ENCODE data around the gene TMEM231.
A peak's percentile ranks its signal among the peaks of the same experiment; 100 is the strongest.
"Not testable (repeated sequence)": the region's sequence is repeated elsewhere in the genome, so short reads cannot be mapped to it uniquely, and the experiment has no call there.

Gene TMEM231

DNA sequence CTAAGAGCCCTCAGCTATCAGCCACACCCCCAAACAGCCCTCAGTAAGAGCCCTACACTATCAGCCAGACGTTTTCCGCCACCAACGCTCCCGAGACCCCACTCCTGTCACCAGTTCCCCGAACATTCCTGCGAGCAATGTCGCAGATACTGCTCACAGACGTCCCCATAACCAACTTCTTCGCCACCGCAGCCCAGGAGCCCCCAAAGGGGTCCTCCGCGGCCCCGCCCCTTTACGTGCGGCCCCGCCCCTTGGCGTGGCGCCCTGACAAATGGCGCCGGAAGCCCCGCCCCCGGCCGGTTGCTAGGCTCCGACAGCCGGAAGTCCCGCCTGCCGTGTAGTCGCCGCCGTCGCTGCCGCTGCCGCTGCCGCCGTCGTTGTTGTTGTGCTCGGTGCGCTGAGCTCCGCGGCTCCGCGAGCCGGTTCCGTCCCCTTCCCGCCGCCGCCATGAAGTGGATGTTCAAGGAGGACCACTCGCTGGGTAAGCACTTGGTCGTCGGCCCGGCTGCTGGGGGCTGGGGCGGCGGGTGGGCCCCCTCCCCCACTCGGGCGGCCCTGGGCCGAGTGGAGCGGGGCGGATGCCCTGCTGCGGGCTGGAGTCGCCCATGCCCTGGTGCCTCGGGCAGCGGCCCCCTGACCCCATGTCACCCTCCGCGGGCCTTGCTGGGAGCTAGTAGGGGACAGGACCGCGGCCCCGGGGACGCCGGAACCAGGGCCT lies 10.1 kb upstream of the TMEM231 start, which contains the start of gene GABARAPL2:
TSS of gene GABARAPL2 (plus strand) at position 340 of the 718 bp plus-strand sequence. CDS start at position 448, 108 bp downstream.
- DNase-seq, result peak; percentile 85

DNA sequence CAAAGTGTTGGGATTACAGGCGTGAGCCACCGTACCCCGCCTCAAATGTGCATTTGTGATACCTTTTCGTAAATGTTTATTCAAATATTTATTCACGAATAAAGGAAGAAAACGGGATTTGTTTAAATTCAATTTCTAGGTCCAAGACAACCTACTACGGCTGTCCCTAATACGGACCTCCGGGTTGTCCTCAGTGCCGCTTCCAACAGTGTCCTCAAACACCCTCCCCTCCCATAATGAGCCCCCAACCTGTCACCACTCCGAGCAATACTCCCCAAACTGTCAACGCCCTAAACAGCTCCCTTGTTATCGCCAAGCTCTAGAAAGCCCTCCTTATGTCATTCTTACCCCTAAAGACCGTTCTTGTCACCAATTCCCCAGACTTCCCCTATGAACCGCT lies 9.6 kb upstream of the TMEM231 start:
- no peak for DNase-seq

DNA sequence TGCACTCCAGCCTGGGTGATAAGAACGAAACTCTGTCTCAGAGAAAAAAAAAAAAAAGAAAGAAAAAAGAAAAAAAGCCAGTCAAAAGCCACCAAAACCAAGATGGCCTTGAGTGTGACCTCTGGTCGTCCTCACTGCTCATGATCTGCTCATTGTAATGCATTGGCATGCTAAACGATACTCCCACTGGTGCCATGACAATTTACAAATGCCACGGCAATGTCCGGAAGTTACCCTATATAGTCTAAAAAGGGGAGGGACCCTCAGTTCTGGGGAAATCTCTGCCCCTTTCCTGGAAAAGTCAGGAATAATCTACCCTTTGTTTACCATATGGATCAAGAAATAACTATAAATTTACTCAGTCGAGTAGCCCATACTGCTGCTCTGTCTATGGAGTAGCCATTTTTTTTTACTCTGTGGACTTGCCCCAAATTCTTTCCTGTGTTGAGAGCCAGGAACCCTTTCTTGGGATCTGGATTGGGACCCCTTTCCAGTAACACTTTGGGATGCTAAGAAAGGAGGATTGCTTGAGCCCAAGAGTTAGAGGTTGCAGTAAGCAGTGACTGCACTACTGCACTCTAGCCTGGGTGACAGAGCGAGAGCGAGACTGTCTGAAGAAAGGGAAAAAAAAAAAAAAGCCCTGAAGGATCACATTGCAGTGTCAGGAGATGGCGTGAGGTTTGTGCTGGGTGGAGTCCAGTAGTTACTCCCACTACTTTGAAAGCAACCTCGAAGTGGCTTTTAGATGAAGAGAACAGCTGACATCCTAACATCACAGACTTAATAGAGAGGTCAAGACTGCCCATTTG lies 3.7 kb upstream of the TMEM231 start:
- DNase-seq, result no peak

DNA sequence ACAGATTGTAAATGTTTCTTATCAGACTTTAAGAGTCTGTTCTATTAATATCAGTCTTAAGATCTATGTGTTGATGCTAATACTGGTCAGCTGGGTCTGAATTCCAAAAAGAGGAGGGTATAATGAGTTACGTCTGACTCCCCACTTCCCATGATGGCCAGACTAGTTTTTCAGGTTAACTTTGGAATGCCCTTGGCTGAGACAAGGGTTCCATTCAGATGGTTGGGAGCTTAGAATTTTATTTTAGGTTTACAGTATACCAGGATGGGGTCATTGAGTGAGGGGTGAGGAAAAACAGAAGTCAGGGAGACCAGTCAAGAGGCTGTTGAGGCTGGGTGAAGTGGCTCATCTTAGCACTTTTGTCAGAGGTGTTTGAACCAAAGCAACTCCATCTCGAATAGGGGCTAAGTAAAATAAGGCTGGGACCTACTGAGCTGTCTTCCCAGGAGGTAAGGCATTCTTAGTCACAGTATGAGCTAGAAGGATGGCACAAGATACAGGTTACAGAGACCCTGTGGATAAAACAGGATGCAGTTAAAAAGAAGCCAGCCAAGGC lies 2.9 kb upstream of the TMEM231 start:
- no peak for DNase-seq

DNA sequence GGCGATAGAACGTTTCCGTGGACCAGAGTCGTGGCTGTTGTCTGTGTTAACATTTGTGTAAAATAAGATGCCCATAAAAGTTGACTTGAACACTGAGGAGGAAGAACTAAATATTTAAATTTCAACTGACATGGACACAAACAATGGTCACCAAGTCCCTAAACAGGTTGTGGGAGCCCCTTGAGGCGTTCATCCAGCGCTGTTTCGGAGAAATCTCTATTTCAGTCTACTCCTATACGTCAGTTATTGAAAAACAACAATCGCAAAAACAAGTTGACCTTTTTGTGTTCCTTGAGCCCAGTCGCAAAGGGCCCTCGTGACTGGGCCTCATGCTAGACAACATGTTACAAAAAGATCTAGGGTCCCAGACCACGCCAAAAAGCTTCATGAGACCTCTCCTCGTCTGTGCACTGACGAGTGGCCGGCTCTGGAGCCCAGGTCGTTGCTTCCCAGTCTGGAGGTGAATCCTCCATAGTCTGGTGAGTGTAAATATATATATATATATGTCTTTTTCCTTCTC lies 439 bp upstream of the TMEM231 start:
- no peak for DNase-seq

DNA sequence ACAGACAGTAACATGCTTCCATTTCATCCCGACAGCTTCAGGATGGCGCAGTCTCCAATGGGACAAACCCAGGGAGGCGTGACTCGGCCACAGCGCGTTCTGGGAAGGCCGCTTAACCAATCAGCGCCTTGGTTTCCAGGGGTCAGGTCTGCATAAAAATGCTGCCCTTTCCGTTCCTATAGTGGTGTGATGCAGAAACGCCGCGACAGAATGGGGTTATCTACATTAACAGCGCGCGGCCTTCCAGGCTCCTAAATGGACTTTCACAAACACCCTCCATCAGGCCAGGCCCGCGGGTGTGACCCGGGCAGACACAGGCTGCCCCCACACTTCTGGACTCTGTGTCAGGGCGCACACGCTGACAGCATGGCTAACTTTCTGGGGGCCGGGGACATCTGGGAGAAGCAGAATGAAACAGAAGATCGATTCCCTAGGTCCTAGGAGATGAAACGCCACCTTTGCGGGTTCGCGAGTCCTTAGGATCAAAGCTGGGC lies 792 bp downstream of the TMEM231 start:
- peak; percentile 61 for DNase-seq

DNA sequence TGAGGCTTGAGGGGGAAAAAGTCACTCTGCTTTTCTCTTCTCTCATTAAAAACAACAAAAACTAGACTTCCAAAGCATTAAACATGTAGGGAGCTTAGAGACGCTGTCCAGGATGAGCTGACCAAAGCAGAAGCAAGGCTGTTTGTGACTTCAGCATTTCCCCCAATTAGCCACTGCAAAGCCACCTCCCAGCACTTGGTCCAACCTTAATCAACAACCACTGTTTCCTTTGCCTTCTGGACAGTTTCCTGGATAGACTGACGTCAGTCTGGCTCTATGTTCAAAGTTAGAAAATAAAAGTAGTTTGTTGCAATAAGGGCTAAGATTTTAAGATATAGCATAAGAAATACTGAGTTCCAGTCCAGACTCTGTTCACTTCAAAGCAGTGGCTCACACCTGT lies 3.1 kb downstream of the TMEM231 start:
- DNase-seq, result no peak

DNA sequence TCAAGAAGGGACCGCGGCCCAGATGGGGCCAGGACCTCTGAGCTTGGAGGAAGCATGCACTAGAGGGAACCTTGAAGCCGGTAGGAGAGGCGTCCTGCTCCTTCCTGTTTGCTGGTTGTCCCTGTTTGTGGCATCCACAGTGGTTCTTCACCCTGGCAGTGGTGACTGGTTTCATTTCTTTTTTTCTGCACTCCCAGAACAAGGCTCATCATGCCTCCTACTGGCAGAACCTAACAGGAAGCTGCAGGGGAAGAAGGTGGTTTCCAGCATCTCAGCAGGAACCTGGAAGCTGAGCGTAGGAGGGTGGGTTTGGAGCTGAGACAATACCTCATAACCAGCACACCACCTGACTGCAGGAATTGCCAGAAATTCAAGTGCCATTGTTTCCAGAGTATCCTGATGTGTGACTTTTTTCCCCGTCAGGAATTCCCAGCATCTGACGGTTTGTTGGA lies 5.8 kb downstream of the TMEM231 start:
- DNase-seq, result no peak

DNA sequence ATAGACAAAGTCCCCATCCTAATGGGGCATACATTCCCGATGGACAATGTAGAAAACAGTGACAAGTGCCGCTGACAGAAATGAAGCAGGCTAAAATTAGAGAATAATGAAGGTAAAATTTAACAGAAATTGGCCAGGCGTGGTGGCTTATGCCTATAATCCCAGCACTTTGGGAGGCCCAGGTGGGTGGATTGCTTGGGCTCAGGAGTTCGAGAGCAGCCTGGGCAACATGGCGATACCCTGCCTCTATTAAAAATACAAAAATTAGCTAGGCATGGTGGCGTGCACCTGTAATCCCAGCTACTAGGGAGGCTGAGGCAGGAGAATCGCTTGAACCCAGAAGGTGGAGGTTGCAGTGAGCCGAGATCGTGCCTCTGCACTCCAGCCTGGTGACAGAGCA lies 7.6 kb downstream of the TMEM231 start:
- DNase-seq, result peak; percentile 17

DNA sequence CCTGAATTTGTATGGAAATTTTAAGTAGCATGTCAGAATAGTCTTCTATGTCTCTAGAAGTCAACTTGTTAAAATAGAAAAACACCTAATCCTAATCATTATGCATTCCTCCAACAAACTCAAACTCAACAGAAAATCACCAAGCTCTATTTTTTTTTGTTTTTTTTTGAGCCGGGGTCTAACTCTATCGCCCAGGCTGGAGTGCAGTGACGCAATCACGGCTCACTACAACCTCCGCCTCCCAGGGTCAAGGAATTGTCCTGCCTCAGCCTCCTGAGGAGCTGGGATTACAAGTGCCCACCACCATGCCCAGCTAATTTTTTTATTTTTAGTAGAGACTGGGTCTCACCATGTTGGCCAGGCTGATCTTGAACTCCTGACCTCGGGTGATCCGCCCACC lies 9.8 kb downstream of the TMEM231 start:
- no peak for DNase-seq

DNA sequence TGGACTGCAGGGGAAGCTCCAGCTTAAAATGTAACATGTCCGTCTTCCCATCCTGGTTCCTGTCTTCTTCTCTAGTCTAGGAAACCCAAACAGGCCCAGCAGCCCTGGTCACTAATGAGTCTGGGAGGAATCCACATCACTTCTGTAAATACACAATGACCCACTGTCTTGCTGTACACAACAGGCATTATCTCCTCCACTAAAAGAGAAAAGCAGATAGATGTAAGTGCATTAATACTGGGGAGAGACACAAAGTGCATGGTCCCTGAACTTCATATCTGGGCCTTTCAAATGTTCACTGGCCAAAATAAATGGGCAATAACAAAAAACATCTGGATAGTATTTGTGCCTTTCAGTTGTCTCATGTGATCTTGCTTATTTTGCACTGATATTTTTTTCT lies 10.2 kb downstream of the TMEM231 start:
- not testable (repeated sequence) for DNase-seq

DNA sequence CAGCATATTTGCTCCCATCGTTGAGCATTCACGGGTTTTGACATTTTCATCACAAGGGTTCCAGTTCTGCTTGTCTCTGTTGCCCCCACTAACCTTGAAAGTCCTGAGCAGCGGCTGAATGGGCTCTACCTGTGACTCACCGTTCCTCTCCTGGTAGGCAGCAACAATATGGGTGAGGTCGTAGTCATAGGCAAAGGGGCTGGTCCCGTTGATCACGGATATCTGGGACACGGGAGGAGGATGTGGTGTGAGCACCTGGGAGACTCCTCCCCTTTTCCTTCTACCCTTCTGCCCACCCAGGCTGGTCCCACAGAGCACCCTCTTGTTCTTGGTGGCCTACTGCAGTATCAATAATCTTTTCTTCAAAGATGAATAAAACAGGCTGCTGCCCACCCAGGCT lies 13.6 kb downstream of the TMEM231 start:
- DNase-seq, result not testable (repeated sequence)

DNA sequence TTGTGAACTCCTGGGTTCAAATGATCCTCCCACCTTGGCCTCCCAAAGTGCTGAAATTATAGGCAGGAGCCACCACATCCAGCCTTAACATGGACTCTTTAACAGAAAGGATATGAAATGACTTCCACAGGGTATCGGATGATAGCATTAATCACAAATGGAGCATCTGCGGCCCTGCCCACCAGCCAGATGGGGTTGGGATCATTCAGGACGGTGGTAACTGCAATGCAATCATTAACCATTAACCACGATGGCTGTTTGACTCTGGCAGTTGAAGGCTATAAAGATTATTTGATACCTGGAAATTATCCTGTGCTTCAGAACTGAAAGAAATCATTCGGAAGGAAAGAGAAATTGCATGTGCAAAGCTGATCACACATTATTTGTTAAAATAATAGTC lies 14.8 kb downstream of the TMEM231 start:
- DNase-seq, result no peak

DNA sequence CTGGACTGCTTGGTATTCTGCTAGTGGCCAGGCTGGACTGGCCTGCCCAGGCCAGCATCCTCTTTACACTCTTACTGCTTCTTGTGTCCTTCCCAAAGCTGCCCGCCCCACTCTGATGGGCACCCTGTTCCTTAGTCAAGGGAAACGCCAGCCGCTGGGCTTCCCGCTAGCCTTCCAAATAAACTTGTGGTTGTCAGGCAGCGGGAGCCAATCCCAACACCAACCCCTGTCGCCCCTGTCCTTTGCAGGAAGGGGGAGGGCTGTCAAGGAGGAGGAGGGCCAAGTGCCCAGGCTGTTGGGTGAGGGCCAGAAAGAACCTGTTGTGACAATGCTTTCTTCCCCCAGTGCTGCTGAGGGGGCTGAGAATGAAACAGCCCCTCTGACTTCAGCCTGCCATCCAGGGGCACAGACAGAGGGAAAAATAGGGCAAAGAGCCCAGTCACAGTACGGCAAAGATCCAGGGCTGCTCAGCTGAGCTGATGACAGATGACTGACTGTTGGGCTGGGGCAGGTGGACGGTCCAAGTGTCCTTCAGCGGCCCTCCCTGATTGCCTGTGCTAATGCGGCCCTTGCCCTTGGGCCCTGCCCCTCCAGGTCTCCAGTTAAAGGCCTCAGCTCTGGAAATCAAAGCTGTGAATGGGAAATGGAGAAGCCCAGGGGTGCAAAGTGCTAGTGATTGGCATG lies 17.0 kb downstream of the TMEM231 start:
- DNase-seq, result not testable (repeated sequence)

DNA sequence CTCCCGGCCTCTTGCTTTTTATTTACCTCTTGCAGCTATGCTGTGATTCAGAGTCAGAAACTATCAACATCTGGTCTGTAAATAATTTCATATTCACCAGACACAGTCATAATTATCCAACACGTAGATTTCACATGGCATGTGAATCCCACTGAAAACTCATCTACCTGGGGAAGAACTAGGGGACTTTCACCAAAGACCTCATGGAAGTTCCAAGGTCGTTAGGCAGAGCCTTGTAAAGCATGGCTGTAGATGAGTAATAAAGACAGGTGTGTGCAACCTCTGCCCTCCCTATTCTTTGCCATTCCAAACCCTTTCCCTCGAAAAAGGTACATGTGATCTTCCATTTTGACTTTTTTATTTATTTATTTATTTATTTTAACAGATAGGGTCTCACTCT lies 18.3 kb downstream of the TMEM231 start:
- no peak for DNase-seq

DNA sequence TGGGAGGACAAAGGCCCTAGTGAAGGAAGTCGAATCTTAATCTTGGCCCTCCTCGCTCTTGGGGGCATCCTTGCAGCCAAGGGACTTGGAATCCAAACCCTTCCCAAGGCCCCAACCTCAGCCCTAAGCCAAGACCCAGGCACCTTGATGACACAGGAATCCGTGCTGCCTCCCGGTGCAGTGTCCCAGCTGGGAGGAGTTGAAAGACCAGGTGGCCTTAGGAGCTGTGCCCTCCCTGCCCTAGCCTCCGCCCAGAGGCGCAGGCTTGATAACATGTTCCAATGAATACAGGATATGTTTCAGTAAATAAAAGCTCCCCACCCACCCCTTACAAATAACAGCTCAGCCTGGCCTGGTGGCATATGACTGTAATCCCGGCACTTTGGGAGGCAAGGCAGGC lies 20.2 kb downstream of the TMEM231 start, which contains the start of gene CHST5:
TSS of gene CHST5 (minus strand) at position 208 of the 400 bp plus-strand sequence. CDS start 5,724 bp downstream, outside the sequence.
- no peak for DNase-seq

DNA sequence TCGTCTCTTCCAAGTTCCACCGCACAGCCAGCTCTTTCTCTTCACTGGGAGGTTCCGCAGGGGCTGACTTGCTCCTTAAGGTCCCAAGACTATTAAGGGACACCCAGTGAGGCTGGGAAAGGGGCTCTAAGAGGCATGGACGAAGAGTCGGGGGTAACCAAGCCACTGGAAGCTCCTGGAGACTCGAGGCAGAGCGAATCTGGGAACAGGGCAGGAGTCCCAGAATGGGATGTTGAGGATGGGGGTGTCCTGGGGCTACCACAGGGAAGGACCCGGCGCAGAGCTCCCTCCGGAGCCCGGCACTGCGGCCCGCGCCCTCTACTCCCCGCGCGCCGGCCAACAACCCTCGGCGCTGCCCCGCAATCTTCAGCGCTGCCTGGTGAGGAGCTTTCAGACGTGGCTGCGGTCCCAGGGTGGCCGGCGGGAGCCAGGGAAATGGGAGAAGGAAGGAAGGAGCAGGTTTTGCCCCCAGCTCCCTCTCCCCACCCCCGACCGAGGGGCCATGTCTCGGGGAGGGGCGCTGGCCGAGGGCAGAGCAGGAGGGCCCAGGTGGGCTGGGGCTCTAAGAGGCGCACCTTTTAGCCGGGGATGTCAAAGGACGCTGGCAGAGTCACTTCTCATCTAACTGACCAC lies 20.7 kb downstream of the TMEM231 start:
- no peak for DNase-seq

DNA sequence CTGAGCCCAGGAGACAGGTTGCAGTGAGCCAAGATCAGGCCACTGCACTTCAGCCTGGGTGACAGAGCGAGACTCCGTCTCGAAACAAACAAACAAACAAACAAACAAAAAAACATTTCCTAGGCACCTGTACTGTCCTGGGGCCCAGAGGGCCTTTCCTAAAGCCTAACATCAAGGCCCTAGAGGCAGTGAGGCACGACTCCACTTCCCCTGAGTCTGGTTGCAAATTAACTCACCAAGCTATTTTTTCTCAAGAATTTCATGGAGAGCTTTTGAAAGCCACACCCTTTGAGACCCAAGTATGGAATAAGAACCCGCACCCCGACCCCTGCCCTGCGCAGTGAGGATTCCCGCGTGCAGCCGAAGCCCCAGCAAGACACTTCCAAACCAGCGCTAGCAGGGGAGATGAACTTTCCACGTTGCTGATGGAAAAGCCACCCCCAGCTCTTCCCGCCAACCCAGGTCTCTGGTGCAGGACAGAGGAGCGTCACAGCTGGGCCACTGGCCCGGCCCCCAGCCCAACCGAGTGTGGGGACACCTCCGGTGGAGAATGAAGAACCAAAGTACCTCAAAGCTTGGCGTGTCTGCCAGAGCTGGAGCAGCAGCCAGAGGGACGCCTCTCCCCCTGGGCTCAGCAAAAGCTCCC lies 21.4 kb downstream of the TMEM231 start:
- no peak for DNase-seq

DNA sequence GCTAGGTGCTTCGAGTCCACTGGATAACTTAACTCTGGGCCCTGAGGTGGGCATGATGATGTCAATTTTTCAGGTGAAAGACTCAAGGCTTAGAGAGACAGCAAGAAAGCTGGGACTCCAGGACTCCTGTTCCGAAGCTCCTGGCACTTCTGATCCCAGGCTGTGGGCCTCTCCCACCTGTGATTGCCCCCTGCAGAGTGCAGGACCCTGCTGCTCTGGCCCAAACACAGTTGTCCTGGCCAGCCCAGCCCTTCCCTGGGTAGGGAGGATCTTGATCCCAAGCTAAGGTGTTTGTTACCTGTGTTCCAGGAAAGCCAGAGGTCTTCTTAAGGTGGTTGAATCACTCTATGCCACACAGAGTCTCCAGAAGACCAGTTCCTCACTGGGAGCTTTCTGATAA lies 23.3 kb downstream of the TMEM231 start:
- no peak for DNase-seq

DNA sequence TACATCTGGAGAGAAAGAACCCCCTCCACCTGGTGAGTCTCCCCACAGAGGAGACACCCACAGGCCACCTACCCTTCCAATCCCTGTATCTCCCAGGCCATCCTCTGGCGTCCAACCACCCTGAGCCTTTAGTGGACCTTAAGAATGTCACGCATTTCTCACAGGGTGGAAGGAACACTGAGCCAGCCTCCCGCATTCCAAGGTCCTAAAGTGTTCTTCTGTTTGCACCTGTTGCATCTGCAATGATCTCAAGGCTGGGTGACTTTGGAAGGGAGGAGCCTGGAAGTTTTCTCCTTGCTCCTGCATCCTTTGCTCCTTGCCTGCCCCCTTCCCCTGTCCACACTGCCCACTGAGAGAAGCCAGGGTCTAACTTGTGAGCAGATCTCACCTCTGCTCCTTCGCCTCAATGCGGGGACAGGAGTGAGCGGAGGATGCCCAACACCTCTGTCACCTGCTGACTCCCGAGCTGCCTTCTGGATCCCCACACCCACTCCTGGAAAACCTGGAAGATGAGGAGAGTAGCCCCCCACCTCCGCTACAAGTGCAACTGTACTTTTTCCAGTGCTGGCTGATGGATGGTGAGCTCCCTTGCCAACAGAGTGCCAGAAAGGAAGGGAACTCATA lies 23.8 kb downstream of the TMEM231 start:
- DNase-seq, result no peak

DNA sequence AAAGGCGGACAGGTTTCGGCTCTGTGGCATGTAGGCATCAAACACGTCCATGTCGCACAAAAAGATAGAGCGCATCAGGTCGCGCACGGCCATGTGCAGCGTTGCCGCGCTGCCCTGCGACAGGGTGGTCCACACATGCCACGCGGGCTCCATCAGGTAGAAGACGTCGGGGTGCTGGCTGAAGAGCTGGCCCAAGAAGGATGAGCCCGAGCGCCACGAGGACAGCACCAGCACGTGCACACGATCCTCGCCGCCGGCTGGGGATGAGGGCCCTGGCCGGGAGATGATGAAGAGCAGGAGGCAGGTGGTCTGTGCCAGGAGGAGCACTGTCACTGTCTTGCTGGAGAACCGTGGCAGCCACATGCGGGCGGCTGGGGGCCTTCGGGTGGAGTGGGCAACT lies 26.1 kb downstream of the TMEM231 start:
- no peak for DNase-seq

Measured in NCI-H1092 treated with DMSO at 0.1 percent for 48 hours (cell line).